Activated CD4-positive, alpha-beta T cell treated with anti-CD3 and anti-CD28 coated beads, Interleukin-2, amount 50 U/mL, for 1 hour (primary cell): ENCODE data around the gene EFHB.
A peak's percentile ranks its signal among the peaks of the same experiment; 100 is the strongest.
"Not testable (repeated sequence)": the region's sequence is repeated elsewhere in the genome, so short reads cannot be mapped to it uniquely, and the experiment has no call there.

Source experiments
- DNase-seq: peaks from one replicate; pipeline ENCODE4 v3.0.0-alpha.2; 2020

EFHB gene, protein sequence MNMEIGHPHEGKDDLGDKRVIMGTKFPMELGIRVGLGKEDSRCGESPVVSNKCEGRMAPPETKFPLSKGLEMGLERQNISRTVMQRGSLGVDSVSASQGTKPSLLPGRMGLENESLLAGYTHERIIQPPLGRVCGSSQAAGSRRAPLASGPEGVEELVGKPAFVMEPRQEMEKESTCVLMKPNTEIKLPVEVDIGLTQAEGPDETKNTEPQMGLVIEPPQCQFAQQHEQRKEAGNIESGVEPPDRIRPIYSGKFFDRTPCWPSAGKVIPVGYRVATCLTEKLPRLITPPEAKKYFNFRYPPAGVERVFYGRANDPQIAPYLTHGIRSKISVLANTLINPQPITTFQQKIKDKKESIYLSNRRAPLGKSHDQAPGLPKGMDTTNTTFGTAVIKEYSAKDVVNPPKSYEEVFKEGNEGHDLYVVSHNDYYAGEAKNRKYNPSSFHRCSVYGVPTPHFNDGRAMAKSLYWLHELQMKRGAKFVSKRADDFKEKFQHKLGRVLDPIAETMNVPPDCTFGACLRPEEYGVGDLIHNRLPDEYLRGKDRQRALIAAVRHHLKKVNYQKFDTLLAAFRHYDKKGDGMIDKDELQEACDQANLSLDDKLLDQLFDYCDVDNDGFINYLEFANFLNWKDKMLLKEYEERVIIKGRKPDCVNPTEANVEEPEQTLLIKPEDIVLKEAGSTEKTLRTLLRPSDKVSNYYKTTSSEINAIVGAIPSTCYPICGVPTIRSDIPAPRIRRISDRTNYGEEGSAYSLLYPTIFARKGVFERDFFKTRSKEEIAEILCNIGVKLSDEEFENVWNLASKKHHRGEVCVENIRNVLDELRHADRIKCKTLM

DNA sequence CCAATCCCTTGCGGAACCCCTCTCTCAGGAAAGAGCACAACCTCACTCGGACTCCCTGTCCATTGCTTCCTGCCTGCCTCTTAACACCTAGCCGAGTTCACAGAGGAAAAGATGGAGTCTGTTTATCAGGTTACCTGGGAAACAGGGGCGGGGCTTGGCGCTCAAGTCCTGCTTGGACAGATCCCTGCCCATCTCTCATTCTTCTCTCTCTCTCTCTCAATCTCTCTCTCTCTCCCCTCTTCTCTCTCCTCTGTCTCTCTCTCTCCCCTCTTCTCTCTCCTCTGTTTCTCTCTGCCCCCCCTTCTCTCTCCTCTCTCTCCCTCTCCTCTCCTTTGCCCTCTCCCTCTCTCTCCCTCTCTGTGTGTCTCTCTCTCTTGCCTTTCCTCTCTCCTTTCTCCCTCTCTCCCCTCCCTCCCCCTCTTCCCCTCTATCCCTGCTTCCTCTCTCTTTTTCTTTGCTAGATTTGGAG lies at the start of gene EFHB:
Gene EFHB, minus strand, starts transcription at position 120 of the 469 bp plus-strand sequence. CDS start 199 bp downstream, outside the sequence.
- DNase-seq, result no peak

DNA sequence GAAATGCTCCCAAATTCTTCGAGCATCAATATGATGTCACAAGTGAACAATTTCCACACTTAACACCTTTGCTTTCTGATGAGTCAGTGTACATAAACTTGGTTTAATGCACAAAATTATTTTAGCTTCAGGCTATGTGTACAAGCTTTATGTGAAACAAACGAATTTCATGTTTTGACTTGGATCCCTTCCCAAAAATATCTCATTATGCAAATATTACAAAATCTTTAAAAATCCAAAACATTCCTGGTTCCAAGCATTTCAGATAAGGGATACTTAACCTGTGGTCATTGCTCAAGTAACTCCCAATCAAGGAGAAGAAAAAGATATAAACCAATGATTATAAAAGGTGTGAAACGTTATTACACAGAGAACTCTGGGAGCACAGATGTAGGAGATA lies 38.0 kb upstream of the EFHB start:
- DNase-seq, result no peak

DNA sequence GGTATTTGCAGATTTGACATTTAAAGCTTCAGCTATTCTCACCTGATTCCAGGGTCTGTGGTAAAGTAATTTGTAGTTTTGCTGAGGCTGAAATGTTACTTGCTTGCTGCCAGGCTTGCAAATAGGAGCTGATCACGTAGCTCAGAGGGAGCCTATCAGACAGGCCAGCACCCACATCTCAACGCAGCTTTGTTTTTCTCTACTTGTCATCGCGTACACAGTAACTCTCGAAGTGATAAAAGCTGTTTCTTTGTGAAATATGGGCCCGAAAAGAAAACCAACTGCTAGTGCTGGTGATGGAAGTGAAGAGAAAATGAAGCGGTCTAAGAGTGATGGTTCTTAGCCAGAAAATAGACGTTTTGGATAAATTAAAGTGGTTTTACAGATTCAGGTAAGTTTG lies 36.3 kb upstream of the EFHB start:
- DNase-seq, result no peak

DNA sequence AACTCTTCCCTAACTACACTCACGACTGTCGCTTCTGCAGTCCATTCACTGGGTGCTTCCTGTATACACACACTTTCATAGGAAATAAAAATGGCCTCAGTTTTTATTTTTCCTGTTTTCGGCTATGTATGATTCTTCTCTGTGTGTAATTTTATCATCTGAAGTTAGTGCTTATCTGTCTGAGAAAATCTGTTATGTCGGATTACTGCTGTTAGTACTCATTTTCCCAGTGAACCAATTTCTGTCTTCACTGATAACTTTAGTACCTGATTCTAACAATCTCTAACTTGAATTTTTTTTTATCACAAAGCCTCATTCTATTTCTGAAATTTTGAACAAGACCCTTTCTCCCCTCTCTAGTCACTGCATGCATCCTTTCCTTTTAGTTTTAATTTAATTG lies 33.8 kb upstream of the EFHB start:
- no peak for DNase-seq

DNA sequence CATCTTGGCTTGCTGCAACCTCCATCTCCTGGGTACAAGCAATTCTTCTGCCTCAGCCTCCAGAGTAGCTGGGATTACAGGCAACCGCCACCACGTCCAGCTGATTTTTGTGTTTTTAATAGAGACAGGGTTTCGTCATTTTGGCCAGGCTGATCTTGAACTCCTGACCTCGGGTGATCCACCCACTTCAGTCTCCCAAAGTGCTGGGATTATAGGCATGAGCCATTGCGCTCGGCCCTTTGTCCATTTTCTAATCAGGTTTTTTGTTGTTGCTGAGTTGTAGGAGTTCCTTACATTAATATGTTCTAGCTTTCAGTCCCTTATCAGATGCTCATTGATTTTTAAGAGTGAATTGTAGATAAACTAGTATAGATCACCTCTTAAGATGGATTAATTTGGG lies 33.2 kb upstream of the EFHB start:
- DNase-seq, result no peak

DNA sequence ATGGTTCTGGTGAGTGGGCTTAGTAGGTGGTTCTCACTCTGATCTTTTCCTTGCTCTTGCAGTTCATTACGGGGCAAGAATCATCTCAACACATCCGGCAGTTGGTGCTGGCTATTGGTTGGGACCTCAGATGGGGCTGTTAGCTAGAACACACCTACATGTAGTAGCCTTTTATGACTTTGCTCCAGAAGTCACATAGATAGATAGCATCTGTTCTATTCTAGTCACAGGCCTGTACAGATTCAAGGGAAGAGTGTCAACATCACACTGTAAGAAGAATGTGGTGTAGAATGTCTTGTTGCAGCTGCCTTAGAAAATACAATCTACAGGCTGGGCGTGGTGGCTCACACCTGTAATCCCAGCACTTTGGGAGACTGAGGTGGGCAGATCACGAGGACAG lies 27.9 kb upstream of the EFHB start:
- no peak for DNase-seq

DNA sequence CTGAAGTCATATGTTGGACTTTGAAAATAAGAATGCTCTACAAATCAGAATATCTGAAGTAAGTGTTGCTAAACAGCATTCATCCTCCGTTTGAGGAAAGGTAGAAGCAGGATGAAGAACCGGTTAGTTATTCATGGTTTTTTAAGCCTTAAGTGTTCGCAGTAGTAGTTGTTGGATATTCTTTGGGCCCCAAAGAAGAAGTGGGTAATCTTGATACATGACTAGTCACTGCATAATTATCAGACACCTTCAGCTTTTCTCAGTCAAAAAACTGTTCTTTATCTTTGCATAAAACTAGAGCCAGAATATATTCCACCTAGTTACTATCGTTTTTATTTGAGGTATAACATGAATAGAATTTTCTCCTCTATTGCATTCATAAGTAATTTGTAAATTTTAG lies 26.7 kb upstream of the EFHB start:
- DNase-seq, result no peak

DNA sequence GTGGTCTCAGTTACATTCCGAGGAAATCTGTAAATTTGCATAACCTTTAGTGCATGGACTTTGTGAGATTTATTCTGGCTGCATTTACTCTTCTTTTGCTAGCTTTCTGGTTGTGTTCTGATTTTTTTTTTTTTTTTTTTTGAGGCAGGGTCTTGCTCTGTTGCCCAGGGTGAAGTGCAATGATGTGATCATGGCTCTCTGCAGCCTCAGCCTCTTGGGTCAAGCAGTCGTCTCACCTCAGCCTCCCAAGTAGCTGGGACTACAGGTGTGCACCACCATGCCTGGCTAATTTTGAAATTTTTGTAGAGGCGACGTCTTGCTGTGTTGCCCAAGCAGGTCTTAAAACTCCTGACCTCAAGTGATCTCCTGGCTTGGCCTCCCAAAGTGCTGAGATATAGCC lies 25.5 kb upstream of the EFHB start:
- no peak for DNase-seq

DNA sequence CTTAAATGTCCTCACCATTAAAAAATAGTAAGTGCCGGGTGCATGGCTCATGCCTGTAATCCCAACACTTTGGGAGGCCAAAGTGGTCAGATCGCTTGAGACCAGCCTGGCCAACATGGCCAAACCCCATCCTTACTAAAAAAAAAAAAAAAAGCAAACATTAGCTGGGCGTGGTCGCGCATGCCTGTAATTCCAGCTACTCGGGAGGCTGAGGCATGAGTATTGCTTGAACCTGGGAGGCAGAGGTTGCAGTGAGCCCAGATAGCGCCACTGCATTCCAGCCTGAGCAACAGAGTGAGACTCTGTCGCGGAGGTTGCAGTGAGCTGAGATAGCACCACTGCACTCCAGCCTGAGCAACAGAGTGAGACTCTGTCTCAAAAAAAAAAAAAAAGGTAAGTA lies 23.3 kb upstream of the EFHB start:
- DNase-seq, result not testable (repeated sequence)

DNA sequence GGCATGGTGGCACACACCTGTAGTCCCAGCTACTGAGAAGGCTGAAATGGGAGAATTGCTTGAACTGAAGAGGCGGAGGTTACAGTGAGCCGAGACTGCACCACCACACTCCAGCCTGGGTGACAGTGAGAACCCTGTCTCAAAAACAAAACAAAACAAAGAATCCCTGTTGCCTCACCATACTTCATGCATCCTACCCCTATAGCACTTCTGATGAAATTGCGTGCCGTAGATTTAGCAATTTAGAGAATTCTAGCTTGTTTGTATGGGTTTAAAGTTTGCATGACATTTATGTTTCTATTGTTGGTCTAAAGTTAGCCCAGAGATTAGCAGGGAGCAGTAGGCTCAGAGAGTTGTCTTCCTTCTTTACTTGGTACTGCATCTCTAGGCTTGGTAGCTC lies 20.7 kb upstream of the EFHB start:
- no peak for DNase-seq

DNA sequence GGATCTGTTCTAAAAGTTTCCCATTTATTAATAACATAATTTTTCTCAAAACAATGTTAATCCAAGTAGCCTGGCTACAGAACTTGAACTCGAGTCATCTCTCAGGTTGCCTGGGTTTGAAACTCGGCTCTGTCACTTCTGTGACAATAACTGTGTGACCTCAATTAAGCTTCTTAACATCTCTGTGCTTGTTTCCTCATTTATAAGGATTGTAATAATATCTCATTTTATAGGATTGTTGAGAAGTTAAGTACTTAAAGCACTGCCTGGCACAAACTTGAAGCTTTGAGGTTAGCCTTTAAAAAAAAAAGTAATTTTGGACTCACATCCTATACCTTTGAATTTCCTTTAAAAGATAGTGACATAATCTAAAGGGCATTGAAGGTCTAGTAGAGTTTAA lies 16.3 kb upstream of the EFHB start:
- no peak for DNase-seq

DNA sequence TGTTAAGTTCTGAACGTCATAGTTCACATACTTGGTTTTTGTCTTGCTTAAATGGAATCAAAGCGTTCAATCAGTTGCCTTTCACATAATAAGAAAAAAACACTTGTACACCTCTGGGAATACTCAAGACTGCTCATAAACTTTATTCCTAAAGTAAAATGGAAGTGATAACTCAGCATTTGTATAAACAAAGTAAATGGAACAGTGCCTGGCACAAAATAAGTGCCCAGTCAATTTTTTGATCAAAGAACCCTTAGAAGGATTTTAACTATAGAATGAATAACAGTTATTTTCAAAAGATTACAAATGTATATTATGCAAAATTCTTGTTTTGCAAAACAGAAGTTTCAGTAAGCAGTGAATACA lies 14.2 kb upstream of the EFHB start:
- no peak for DNase-seq

DNA sequence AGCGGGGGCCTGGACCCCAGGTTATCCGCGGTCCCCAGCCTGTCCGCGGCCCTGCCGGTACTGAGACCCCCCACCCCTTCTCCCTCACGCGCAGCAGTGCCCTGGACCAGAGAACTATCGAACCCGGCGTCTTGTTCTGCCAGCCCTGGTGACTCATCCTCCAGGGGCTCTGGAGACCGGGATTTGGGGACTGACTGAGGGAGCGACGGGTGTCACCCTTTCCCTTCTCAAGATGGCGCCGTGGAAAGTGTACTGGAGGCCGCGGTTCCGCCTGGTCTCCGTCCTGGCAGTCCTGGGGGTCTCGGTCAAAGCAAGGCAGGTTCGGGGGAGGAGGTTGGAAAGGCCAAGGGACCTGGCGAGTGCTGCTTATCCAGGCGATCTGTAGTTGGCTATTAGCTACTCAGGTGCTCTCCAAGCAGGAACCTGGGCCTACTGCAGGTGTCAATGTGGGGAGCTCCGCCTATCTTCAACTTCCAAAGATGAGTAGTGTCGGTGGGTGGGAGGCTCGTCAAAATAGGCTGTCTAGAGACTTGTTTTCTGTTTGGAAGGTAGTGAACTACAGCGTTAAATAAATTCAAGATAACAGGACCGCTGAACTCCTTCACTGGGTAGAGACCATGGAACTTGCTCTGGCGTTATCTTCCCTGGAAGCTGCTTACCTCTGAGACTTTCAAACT lies 13.7 kb upstream of the EFHB start:
- peak; percentile 42 for DNase-seq

DNA sequence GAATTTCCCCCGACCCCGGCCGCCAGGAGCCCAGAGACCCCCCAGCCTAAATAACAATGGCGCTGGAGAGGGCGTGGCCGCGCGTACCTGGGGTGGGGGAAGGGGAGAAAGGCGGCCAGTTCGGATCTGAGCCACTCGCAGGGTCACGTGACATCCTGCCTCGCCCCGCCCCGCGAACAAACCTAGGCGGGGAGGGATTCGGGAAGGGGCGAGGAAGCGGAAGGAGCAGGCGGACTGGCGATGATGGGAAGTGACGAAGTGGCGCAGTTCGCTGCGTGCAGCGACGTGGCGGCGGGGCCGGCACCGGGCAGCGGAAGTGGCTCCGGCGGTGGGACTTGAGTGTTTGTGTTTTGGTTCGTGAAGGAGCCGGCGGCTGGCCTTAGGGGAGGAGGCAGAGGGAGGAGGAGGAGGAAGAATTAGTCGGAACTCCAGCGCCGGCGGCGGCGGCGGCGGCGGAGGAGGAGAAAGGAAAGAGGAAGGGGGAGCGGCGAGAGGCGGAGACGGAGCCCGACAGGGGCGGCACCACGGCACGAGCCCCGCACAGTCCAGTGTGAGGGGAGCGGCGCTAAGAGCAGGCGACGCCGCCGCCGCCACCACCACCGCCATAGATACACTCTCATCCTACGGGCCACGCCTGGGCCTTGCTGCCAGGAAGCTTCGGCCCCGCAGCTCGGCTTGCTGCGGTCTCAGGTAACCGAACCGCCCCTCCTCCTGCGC lies 13.0 kb upstream of the EFHB start, which contains the start of gene RAB5A:
Gene RAB5A, plus strand, starts transcription at position 266 of the 717 bp plus-strand sequence. CDS start 3,802 bp downstream, outside the sequence.
- peak; percentile 95 for DNase-seq

DNA sequence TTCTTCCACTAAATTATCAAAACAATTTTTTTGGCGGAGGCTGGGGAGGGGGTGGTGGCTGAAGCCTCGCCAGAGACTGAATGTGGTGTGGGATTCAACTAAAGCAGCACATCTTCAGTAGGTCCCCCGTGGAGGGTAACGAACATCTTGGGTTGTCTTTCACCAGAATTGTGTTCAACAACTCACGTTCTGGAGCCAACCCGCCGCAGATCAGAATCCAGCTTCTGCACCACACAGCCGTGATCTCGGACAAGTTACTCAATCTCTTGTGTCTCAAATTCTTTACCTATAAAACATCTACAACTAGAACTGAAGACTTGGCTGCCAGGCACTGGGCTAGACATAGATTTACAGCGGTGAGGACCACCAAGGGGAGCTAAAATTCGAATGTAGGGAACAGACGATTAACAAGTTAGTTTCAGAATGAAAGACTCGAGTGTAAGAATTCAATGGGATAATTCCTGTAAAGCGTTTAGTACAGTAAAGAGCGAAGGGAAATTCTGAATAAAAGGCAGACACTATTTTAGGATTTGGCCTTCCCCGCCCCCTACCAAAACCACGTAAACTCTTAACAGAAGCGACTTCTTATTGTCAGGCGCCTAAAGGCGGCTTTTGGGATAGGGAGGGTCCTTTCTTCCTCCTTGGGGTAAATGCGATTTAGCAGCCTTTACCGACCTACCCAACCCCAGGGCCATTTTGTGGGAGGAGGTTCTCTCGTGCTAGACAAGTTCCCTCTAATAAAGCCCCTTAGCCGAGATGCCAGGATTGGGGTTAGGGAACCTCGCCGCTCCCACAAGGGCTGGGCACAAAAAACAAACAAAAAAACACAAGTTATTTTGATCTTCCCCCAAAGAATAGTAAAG lies 12.2 kb upstream of the EFHB start:
- no peak for DNase-seq

DNA sequence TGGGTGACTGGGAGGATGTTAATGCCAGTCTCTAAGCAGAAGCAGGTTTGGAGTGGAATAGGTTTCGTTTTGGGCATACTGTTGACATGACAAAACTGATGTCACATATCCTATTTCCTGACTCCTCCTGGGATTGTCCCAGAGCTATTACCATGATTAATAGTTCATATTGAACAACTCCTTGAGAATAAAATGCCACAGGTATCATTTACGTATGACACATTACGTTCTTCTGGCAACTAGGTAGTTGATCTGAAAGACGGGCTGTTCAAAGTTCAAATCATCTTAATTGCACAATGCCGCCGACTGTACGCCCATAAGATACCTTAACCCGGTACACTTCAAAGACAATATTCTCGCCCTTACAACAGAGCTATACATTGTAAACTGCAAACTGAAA lies 11.5 kb upstream of the EFHB start:
- DNase-seq, result no peak

DNA sequence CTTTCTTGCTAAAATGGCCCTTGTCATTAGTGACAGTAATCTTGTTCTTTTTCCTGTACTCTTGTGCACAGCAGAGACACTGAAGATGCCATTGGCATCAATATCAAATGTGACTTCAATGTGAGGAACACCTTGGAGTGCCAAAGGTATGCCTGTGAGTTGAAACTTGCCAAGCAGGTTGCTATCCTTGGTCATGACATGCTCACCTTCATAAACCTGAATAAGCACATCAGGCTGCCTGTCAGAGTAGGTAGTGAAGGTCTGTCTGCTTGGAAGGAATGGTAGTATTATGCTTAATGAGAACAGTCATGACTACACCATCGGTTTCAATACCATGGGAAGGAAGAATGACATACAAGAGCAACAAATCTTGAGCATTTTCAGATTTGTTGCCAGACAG lies 6.6 kb upstream of the EFHB start:
- no peak for DNase-seq

DNA sequence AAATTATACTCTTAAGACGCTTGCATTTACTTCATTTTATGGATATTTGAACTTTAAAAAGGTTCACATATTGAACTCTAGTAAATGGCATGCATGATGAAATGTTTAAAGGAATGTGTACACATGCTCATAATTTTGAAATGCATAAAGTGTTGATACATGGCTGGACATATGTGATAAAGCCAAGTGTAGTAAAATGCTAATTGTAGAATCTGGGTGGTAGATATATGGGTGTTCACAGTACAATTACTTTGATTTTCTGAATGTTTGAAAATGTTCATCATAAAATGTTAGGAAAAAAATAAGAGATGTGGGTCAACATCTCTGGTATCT lies 4.2 kb upstream of the EFHB start:
- DNase-seq, result no peak

DNA sequence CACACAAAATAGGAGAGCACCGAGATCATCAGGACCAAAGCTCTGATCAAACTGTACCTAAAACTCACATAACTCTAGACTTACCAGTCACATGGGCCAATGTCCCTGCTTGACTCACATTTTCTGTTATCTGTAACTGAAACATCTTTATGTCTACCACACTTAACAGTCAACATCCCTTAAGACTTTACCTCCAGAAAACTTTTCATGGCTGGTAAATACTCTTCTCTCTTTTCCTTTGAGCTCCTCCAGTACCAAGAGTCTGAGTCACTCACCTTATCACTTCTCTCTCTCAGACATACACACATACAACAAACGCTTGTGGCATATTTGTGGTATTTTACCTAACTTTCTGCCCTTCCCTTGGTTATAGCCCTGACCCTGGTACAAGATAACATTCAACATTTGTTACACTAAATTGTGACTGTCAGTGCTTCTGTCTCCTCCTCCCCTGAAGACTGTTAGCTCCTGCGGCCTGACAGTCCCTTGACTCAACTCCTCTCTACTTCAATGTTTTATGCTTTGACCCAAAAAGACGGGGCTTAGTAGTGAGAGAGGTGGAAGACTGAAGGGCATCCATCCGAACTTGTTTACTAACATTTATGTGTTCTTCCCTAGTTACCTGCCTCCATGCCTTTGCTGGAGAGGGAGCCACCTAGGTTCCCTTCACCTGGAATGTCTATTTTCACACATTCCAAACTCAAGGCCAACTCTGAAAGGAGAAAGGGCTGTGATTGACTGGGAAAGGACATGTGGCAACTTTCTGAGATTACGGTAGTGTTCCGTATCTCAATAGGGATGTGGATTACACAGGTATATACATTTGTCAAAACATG lies 3.7 kb upstream of the EFHB start:
- DNase-seq, result no peak

DNA sequence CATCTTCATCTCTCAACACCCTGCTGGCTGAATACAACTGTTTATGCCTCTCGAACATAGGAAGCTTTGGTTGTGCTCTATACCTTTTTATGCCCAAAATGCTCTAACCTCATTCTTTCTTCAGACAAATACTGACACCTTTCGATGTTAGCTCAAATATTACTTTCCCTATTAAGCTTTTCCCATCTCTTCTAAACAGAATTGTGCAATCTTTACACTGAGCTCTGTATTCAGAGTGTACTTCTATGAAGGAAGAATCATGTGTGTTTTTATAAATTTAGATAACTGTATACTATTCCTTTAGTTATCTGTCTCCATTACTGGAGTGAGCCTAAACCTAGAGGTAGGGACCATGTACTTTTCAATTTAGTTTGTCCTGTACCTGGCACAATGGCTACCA lies 1.6 kb downstream of the EFHB start:
- no peak for DNase-seq

DNA sequence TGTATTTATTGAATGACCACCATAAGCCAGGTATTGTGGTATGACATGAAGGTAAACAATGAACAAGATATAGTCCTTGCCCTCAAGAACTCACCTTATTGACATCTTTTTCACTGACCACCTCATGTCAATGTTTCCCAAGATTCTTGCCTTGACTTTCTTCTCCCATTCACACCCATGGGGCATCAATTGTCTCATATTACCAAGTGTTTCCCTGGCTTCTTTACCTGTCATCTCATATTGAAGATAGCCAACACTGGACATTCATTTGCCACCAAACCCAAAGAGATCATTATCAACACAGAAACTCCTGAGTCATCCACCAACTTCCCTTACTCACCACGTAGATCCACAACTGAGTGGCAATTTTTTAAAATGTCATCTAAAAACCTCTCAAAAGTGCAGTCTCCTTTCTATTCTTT lies 2.2 kb downstream of the EFHB start:
- no peak for DNase-seq
